ENCODE data around the gene USP34.

DNA sequence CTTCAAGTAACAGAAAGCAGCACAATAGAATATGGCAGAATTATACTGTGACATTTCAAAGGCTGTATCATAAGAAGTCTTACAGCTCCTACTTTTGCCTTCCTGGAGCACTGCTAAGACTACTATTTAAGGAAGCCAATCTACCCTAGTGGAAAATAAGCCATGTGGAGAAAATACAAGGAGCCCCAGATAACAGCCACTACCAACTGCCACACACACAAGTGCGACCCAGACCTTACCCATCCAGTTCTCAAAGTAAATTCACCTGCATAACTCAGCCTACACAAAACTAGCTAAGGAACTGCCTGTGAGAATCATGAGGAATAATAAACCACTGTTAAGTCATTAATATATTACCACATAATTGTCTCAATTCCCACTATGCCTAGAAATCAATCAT, 66.4 kb downstream of the USP34 start:
- TF ChIP-seq, protein P1, sequence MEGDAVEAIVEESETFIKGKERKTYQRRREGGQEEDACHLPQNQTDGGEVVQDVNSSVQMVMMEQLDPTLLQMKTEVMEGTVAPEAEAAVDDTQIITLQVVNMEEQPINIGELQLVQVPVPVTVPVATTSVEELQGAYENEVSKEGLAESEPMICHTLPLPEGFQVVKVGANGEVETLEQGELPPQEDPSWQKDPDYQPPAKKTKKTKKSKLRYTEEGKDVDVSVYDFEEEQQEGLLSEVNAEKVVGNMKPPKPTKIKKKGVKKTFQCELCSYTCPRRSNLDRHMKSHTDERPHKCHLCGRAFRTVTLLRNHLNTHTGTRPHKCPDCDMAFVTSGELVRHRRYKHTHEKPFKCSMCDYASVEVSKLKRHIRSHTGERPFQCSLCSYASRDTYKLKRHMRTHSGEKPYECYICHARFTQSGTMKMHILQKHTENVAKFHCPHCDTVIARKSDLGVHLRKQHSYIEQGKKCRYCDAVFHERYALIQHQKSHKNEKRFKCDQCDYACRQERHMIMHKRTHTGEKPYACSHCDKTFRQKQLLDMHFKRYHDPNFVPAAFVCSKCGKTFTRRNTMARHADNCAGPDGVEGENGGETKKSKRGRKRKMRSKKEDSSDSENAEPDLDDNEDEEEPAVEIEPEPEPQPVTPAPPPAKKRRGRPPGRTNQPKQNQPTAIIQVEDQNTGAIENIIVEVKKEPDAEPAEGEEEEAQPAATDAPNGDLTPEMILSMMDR (conservative IDR thresholded peaks at IDR 0.05 in 1 of 2, IDR thresholded peaks at IDR 0.05 in 1 of 2; ENCODE audit: low read depth in 1 of 2, low read length in 2 of 2): no peak
- TF ChIP-seq EZH2 (IDR thresholded peaks at IDR 0.05; ENCODE audit: low read length, missing control alignments): no peak
